Stimulated activated CD8-positive, alpha-beta memory T cell treated with anti-CD3 and anti-CD28 coated beads, Interleukin-12 subunit alpha, Interleukin-12 subunit beta, amount 100 ng/mL, for 4 hours (primary cell): ENCODE data around the gene TTC28.
"Not testable (repeated sequence)": the region's sequence is repeated elsewhere in the genome, so short reads cannot be mapped to it uniquely, and the experiment has no call there.

Source experiments
- DNase-seq: peaks from one replicate; pipeline ENCODE4 v3.0.0-alpha.2; 2020; ENCODE audit warnings: low read depth

Gene TTC28

GRCh38 chr22:28604966-28605761 is 74.5 kb downstream of the TTC28 start:
- DNase-seq: no peak

- no peak for DNase-seq
These were observed 77.7 kb downstream of the TTC28 start for GRCh38 chr22:28601915-28602314.

- no peak for DNase-seq
These were observed 79.0 kb downstream of the TTC28 start for GRCh38 chr22:28600546-28601143.

- DNase-seq: no peak
These were observed 79.9 kb downstream of the TTC28 start for GRCh38 chr22:28599693-28600092.

- DNase-seq: no peak
These were observed 82.0 kb downstream of the TTC28 start for GRCh38 chr22:28597665-28598064.

- no peak for DNase-seq
These were observed 84.7 kb downstream of the TTC28 start for GRCh38 chr22:28594797-28595462.

GRCh38 chr22:28594076-28594796 is 85.4 kb downstream of the TTC28 start:
- no peak for DNase-seq

- no peak for DNase-seq
These were observed 86.3 kb downstream of the TTC28 start for GRCh38 chr22:28593299-28593698.

- DNase-seq: no peak
These were observed 90.4 kb downstream of the TTC28 start for GRCh38 chr22:28589102-28589750.

GRCh38 chr22:28585324-28585723 is 94.3 kb downstream of the TTC28 start:
- no peak for DNase-seq

GRCh38 chr22:28582806-28583205 is 96.8 kb downstream of the TTC28 start:
- no peak for DNase-seq

GRCh38 chr22:28581016-28581415 is 98.6 kb downstream of the TTC28 start:
- no peak for DNase-seq

GRCh38 chr22:28576162-28576561 is 103.5 kb downstream of the TTC28 start:
- DNase-seq: no peak

GRCh38 chr22:28574159-28574788 is 105.4 kb downstream of the TTC28 start:
- no peak for DNase-seq

- DNase-seq: no peak
These were observed 108.8 kb downstream of the TTC28 start for GRCh38 chr22:28570696-28571373.

GRCh38 chr22:28568974-28569373 is 110.7 kb downstream of the TTC28 start:
- DNase-seq: not testable (repeated sequence)

GRCh38 chr22:28568099-28568498 is 111.5 kb downstream of the TTC28 start:
- no peak for DNase-seq

- not testable (repeated sequence) for DNase-seq
These were observed 112.6 kb downstream of the TTC28 start for GRCh38 chr22:28566920-28567499.

GRCh38 chr22:28563636-28564035 is 116.0 kb downstream of the TTC28 start:
- no peak for DNase-seq

- no peak for DNase-seq
These were observed 117.3 kb downstream of the TTC28 start for GRCh38 chr22:28562324-28562723.

GRCh38 chr22:28560743-28561101 is 118.9 kb downstream of the TTC28 start:
- not testable (repeated sequence) for DNase-seq
